Thyroid gland (tissue), 4 donors: ENCODE measurements around the gene SAMD11.

ENCODE experiments used
- CTCF ChIP-seq, 6 experiments: fragments of 200-600 bp in 3 of 6; fragments of 450-650 bp in 3 of 6; sonication (generic) in 3 of 6; IDR thresholded peaks; one replicate each; pipeline ENCODE4 v1.5.1; 2016 to 2019; ENCODE audit warnings: antibody characterized with exemption in 6 of 6, mild to moderate bottlenecking in 2 of 6, inconsistent platforms in 1 of 6, moderate library complexity in 1 of 6
- POLR2A ChIP-seq, 2 donors: fragments of 450-650 bp; IDR thresholded peaks; one replicate each; pipeline ENCODE4 v1.6.1; 2017; ENCODE audit warnings: antibody characterized with exemption in 2 of 2, mild to moderate bottlenecking in 2 of 2, moderate library complexity in 1 of 2

- TF ChIP-seq CTCF (IDR thresholded peaks at IDR 0.05), result no peak
- no peak for TF ChIP-seq POLR2A (IDR thresholded peaks at IDR 0.05)
These were observed 30.0 kb downstream of the SAMD11 start for GRCh38 chr1:953524-954320.
